Activated CD8-positive, alpha-beta memory T cell treated with anti-CD3 and anti-CD28 coated beads, Interleukin-2, amount 50 U/mL, for 24 hours (primary cell): ENCODE data around the gene DMPK.
"Not testable (repeated sequence)": the region's sequence is repeated elsewhere in the genome, so short reads cannot be mapped to it uniquely, and the experiment has no call there.

Source experiments
- DNase-seq: peaks from one replicate; pipeline ENCODE4 v3.0.0-alpha.2; 2020; ENCODE audit errors: extremely low read depth

The DMPK gene

GRCh38 chr19:45769821-45770191 lies 12.5 kb downstream of the DMPK start:
- DNase-seq, result no peak

DNA sequence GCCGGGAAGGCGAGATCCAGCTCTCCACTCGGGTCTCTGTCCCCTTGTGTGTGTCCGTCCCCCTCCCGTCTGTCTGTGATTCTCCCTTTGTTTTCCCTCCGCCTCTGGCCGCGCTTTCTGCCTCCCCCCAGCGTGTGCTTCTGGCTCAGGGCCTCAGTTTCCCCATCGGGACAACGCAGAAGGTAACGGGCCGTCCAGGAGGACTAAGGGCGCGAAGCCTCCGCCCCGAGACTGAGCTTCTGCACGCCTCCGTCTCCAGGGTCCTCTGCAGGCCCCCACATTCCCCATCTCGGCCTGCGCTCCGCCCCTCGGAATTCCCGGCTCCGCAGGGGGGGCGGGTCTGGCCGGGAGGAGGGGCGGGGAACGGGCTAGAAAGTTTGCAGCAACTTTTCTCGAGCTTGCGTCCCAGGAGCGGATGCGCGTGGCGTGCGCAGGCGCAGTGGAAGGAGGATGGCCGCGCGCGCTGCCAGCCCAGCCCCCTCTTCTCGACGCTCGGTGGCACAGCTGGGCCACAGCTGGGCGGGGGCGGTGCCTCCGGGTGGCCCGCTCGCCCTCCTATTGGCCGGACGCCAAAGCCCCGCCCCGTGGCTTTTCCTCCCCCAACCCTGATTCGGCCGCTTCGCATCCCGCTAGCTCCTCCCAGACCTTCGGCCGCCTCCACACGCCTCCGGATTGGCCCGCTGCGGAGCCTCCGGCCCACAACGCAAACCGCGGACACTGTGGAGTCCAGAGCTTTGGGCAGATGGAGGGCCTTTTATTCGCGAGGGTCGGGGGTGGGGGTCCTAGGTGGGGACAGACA lies 13.1 kb downstream of the DMPK start, which contains the start of gene SIX5:
Gene SIX5 (minus strand): TSS at position 269 of the 799 bp plus-strand sequence. CDS start 408 bp downstream, outside the sequence.
- peak; percentile 83 for DNase-seq

GRCh38 chr19:45768655-45768983 lies 13.7 kb downstream of the DMPK start:
- no peak for DNase-seq

GRCh38 chr19:45767881-45768654 lies 14.2 kb downstream of the DMPK start:
- no peak for DNase-seq

- DNase-seq, result no peak
Observed at GRCh38 chr19:45767410-45767880, 14.8 kb downstream of the DMPK start.

DNA sequence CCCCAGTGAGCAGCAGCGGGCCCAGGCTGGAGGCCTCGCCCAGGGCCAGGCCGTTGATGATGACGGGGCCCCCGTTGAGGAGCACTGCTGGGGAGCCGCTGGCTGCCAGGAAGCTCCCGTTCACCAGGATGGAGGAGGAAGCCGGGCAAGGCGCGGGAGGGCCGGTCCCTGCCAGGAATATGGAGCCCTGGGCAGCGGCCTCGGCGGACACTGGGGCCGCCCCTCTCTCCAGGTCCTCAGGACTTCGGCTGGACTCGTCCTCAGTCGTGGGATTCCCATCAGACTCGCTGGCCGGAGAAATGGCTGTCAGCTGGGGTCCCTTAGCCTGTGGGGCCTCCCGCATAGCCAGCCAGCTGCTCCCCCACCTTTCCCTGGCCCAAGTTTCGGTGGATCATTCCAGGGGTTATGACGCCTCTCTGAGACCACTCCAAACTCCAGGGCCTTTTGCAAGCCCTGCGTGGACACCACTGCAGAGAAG lies 15.4 kb downstream of the DMPK start:
- DNase-seq, result no peak

- no peak for DNase-seq
Observed at GRCh38 chr19:45766296-45766868, 15.9 kb downstream of the DMPK start.

DNA sequence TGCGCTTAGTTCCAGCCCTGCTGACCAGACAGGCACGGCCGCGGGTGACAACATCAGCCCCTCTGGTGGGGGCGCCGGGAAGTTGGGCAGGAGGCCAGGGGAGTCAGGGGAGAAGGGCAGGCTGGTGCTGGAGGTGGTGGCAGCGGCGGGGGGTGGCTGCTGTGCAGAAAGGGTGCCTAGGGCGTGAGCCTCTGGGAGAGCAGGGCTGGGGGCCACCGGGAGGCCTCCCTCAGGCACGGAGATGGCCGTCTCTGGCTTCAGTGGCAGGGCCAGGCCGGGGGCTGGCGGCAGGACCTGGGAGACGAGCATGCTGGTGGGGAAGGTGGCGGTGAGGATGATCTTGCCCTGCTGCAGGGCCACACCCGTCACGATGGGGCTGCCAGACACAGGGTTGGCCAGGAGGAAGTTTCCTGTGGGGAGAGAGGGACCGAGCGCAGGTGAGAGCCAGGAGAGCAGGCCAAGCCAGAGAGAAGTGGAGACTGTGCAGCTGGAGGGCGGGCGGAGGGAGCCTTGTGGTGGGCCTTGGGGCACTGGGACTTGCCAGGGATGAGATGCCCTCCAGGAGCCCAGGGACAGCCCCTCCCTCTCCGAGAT lies 16.5 kb downstream of the DMPK start:
- DNase-seq, result no peak

GRCh38 chr19:45764945-45765701 lies 17.2 kb downstream of the DMPK start:
- no peak for DNase-seq

GRCh38 chr19:45764475-45764874 lies 17.8 kb downstream of the DMPK start:
- no peak for DNase-seq

- no peak for DNase-seq
Observed at GRCh38 chr19:45763691-45764294, 18.5 kb downstream of the DMPK start.

GRCh38 chr19:45762870-45763631 lies 19.2 kb downstream of the DMPK start:
- DNase-seq, result no peak

- DNase-seq, result no peak
Observed at GRCh38 chr19:45761714-45762113, 20.6 kb downstream of the DMPK start.

- DNase-seq, result no peak
Observed at GRCh38 chr19:45758921-45759320, 23.4 kb downstream of the DMPK start.

- no peak for DNase-seq
Observed at GRCh38 chr19:45757695-45758094, 24.6 kb downstream of the DMPK start.

DNA sequence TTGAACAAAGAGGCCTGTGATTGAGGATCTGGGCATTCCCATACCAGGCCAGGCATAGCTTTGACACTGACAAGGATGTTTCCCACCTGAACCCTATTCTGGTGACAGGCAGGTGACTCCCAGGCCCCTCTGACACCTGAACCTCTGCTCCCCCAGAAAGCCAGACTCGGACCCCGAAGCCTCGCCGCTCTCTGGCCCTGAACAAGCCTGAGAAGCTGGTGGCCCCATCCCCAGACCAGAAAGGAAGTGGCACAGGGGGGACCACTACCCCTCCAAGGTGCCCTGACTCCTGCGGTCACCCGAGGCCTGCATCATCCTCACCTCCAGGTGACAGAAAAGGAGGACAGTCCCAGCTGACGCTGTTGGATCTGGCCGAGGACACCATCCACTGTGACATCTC lies 28.0 kb downstream of the DMPK start:
- no peak for DNase-seq

DNA sequence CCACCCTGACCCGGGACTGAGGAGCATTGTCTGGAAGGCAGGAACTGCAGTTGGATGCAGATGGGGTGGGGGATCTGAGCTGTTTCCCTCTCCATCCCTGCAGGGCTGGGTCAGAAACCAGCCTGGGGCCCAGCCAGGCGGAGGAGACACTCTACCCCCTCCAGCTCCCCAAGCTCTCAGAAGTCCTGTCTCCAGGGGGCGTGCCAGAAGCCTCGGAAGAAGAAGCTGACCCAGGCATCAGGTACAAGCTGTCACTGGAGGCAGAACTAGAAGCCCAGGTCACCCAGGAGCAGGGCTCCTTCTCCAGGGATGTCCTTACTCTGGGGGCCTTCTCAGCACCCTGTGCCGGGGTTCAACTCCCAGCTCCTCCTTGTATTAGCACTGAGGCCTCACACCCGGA lies 28.7 kb downstream of the DMPK start:
- DNase-seq, result no peak

GRCh38 chr19:45752639-45753038 lies 29.7 kb downstream of the DMPK start:
- DNase-seq, result no peak

GRCh38 chr19:45751483-45751882 lies 30.8 kb downstream of the DMPK start:
- not testable (repeated sequence) for DNase-seq

DNA sequence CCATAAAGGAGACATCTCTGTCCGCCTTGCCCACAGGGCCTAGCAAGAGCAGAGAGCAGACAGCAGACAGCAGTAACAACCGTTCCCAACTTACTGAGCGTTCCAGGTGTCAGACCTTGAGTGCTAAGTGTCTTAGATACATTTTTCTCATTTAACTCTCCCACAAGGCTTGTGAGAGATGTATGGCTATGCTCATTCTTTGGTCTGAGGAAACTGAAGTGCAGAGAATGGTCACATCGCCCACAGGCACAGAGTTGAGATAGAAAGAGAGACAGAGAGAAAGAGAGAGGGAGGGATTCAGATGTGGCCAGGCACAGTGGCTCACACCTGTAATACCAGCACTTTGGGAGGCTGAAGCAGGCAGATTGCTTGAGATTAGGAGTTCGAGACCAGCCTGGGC lies 34.8 kb downstream of the DMPK start:
- no peak for DNase-seq
